Cortex of kidney (tissue), 1 donor: ENCODE results near the gene ABL2.
"Not testable (repeated sequence)": the region's sequence is repeated elsewhere in the genome, so short reads cannot be mapped to it uniquely, and the experiment has no call there.

Experiments
- DNase-seq: peaks from one replicate; lab custom pipeline; 2025; lab: John Stamatoyannopoulos, UW

ABL2 gene

GRCh38 chr1:179169616-179170467, 59.6 kb downstream of the ABL2 start:
- no peak for DNase-seq

GRCh38 chr1:179168536-179168935, 60.9 kb downstream of the ABL2 start:
- DNase-seq = no peak

- DNase-seq = no peak
Observed at GRCh38 chr1:179167955-179168354, 61.5 kb downstream of the ABL2 start.

GRCh38 chr1:179167418-179167777, 62.1 kb downstream of the ABL2 start:
- no peak for DNase-seq

GRCh38 chr1:179166663-179167417, 62.6 kb downstream of the ABL2 start:
- no peak for DNase-seq

GRCh38 chr1:179164494-179164893, 65.0 kb downstream of the ABL2 start:
- no peak for DNase-seq

- no peak for DNase-seq
Observed at GRCh38 chr1:179156708-179157107, 72.8 kb downstream of the ABL2 start.

- no peak for DNase-seq
Observed at GRCh38 chr1:179156026-179156425, 73.5 kb downstream of the ABL2 start.

GRCh38 chr1:179155615-179156014, 73.9 kb downstream of the ABL2 start:
- no peak for DNase-seq

- DNase-seq = no peak
Observed at GRCh38 chr1:179154437-179154836, 75.0 kb downstream of the ABL2 start.

GRCh38 chr1:179153217-179153616, 76.3 kb downstream of the ABL2 start:
- no peak for DNase-seq

GRCh38 chr1:179151908-179152682, 77.4 kb downstream of the ABL2 start:
- DNase-seq = no peak

GRCh38 chr1:179146911-179147310, 82.6 kb downstream of the ABL2 start:
- DNase-seq = no peak

- no peak for DNase-seq
Observed at GRCh38 chr1:179146476-179146875, 83.0 kb downstream of the ABL2 start.

GRCh38 chr1:179145521-179145920, 84.0 kb downstream of the ABL2 start:
- no peak for DNase-seq

- DNase-seq = no peak
Observed at GRCh38 chr1:179144626-179145025, 84.9 kb downstream of the ABL2 start.

- DNase-seq = no peak
Observed at GRCh38 chr1:179143322-179143721, 86.2 kb downstream of the ABL2 start.

GRCh38 chr1:179142889-179143299, 86.6 kb downstream of the ABL2 start:
- no peak for DNase-seq

GRCh38 chr1:179141592-179142251, 87.8 kb downstream of the ABL2 start:
- DNase-seq = no peak

- not testable (repeated sequence) for DNase-seq
Observed at GRCh38 chr1:179138755-179139154, 90.7 kb downstream of the ABL2 start.

GRCh38 chr1:179137617-179138255, 91.7 kb downstream of the ABL2 start:
- DNase-seq = no peak
